HepG2 (cell line): Measurements from ENCODE around the gene GPC3. TPM values are rescaled to one million over a fixed set of nuclear protein-coding genes. Genes with fewer than 3 reads are reported as not detected.
A peak's percentile ranks its signal among the peaks of the same experiment; 100 is the strongest.

ENCODE experiments used
- GATAD2A ChIP-seq: IDR thresholded peaks from 2 replicates; pipeline ENCODE4 v1.6.1; 2016
- RERE ChIP-seq: IDR thresholded peaks from 2 replicates; pipeline ENCODE4 v1.6.1; 2016; ENCODE audit warnings: low read depth, missing genetic modification reagents, missing compliant biosample characterization
- TAF1 ChIP-seq: sonication (generic); formaldehyde crosslinking; IDR thresholded peaks from 2 replicates; pipeline ENCODE4 v1.4.0; 2020; ENCODE audit warnings: missing genetic modification reagents
- XRCC5 ChIP-seq: fragments of 200-400 bp; formaldehyde crosslinking; optimal IDR thresholded peaks from 2 replicates; pipeline ENCODE3; 2017; ENCODE audit warnings: mild to moderate bottlenecking, low read length
- ZNF264 ChIP-seq: sonication (generic); formaldehyde crosslinking; IDR thresholded peaks from 2 replicates; pipeline ENCODE4 v1.4.0; 2020; ENCODE audit warnings: missing genetic modification reagents
- ZNF329 ChIP-seq: sonication (generic); formaldehyde crosslinking; IDR thresholded peaks from 2 replicates; pipeline ENCODE4 v1.9.0; 2021; ENCODE audit warnings: low read depth, mild to moderate bottlenecking, missing genetic modification reagents
- ZNF543 ChIP-seq: sonication (generic); formaldehyde crosslinking; IDR thresholded peaks from 2 replicates; pipeline ENCODE4 v1.4.0; 2020; ENCODE audit warnings: mild to moderate bottlenecking, missing genetic modification reagents
- ZNF549 ChIP-seq: sonication (generic); formaldehyde crosslinking; IDR thresholded peaks from 2 replicates; pipeline ENCODE4 v1.5.0; 2020; ENCODE audit warnings: missing genetic modification reagents
- ZNF574 ChIP-seq: sonication (generic); formaldehyde crosslinking; IDR thresholded peaks from 2 replicates; pipeline ENCODE4 v1.4.0; 2020; ENCODE audit warnings: missing genetic modification reagents
- ZNF687 ChIP-seq: sonication (generic); formaldehyde crosslinking; IDR thresholded peaks from 2 replicates; pipeline ENCODE4 v1.5.1; 2020; ENCODE audit warnings: mild to moderate bottlenecking, missing genetic modification reagents, moderate library complexity
- ZNF784 ChIP-seq: sonication (generic); formaldehyde crosslinking; IDR thresholded peaks from 2 replicates; pipeline ENCODE4 v1.5.1; 2020; ENCODE audit warnings: missing genetic modification reagents, mild to moderate bottlenecking, borderline replicate concordance
- ZNF878 ChIP-seq: sonication (generic); formaldehyde crosslinking; IDR thresholded peaks from 2 replicates; pipeline ENCODE4 v1.8.1; 2023; ENCODE audit warnings: mild to moderate bottlenecking, missing genetic modification reagents, moderate library complexity
- ZSCAN30 ChIP-seq: sonication (generic); formaldehyde crosslinking; IDR thresholded peaks from 2 replicates; pipeline ENCODE4 v1.5.0; 2020; ENCODE audit warnings: mild to moderate bottlenecking, missing genetic modification reagents
- polyA plus RNA-seq, 8 experiments: library from polyadenylated mRNA; depleted of rRNA in 3 of 8; stranded (reverse) in 7 of 8; unstranded in 1 of 8; fragments of >200 nt; fragmentation: Illumina TruSeq in 4 of 8; extraction: Trizol in 4 of 8; gene quantifications; 2 replicates each; pipeline versions ENCODE4 v1.2.1 to v1.2.3, GENCODE V29; 2011 to 2016; ENCODE audit warnings: low read depth in 4 of 8, missing spikeins in 1 of 8, mixed read lengths in 1 of 8; ENCODE audit not compliant: insufficient read depth in 1 of 8
- total RNA-seq, 5 experiments: library from RNA; depleted of rRNA; stranded (reverse); fragments of >200 nt; fragmentation: Illumina TruSeq; extraction: Trizol; gene quantifications; 2 replicates each; pipeline ENCODE4 v1.2.3, GENCODE V29; 2016; ENCODE audit warnings: low read depth in 1 of 5
- TF ChIP-seq, protein P1 (sequence below): sonication (generic); formaldehyde crosslinking; IDR thresholded peaks from 2 replicates; pipeline ENCODE4 v1.4.0; 2020; ENCODE audit warnings: missing genetic modification reagents

Gene GPC3
- total and polyA plus RNA-seq, 2 of the 13 experiments (the other 11 are each of a cell fraction or from before 2014, with no cell fraction given) = 1,799 to 3,263 TPM

DNA sequence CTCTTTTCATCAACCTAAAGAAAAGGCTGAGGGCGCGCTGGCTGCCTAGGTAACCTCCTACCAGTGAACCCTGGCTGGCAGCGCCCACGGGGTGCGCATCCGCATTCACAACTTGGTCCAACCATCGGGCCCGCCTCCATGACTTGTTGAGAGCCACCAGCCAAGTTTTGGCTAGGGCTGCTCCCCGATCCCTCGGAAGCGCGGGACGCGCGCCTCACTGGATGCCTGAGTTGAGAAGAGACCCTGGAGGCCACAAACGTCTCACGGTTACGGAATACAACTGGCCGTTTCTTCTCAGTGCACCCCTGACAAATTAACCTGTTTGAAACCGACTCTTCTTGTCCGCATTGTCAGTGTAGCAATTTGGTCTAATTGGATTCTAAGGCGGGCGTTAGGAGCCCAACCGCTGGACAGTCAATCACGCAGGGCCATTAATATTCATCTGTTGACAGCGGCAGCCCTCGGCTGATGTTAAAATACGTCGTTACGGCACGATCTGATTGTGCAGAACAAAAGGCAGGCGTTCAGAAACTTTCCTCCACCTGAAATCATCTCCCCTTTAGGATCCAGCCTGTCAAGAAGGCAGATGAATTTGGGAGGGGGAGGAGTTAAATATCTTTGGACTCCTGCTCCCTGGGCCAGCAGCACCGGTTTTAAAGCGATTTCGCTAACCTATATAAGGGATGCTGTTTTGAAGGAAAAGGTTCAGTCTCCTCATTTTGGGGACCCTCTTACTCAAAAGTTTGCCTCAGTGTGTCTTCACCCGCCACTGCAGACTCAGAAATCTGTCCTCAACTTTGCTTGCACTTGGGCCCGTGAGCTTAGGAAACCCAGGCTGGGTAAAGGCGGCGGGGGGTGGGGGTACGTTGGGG, 1.2 kb downstream of the GPC3 start (continued):
- no peak for TF ChIP-seq ZNF574 (CRISPR knock-in tag)
- TF ChIP-seq GATAD2A = no peak
- TF ChIP-seq, protein P1, sequence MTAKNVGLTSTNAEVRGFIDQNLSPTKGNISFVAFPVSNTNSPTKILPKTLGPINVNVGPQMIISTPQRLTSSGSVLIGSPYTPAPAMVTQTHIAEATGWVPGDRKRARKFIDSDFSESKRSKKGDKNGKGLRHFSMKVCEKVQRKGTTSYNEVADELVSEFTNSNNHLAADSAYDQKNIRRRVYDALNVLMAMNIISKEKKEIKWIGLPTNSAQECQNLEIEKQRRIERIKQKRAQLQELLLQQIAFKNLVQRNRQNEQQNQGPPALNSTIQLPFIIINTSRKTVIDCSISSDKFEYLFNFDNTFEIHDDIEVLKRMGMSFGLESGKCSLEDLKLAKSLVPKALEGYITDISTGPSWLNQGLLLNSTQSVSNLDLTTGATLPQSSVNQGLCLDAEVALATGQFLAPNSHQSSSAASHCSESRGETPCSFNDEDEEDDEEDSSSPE = no peak
- 0 out of 2 replicates have a peak, but pooled peaks have one; percentile 9 for TF ChIP-seq ZNF329 (CRISPR knock-in tag)
- TF ChIP-seq ZNF784 = no peak
- TF ChIP-seq ZNF549 (CRISPR knock-in tag) = no peak
- no peak for TF ChIP-seq ZSCAN30
- TF ChIP-seq TAF1 (CRISPR knock-in tag) = peak; percentile 55; the same call in 1 of the 2 replicates
- TF ChIP-seq ZNF687 (CRISPR knock-in tag) = peak; percentile 51; the same call in 1 of the 2 replicates
- no peak for TF ChIP-seq ZNF543 (CRISPR knock-in tag)
- TF ChIP-seq XRCC5 = no peak
- TF ChIP-seq ZNF264 = no peak
- TF ChIP-seq ZNF878 (CRISPR knock-in tag) = no peak
- TF ChIP-seq RERE = no peak
